ENCODE measurements around the gene APOA5. TPM values are rescaled to one million over a fixed set of nuclear protein-coding genes. Genes with fewer than 3 reads are reported as not detected.

Gene APOA5
- polyA plus RNA-seq, 1 donor from 2014 or later = not detected

- no peak overlapping the region for H3K9ac ChIP-seq (ENCODE audit: low read length)
- H3K9me2 ChIP-seq (ENCODE audit: insufficient read depth, low read length) = no peaks in the 10 kb centered on the region
- H3K4me3 ChIP-seq (ENCODE audit: low read length) = no peak overlapping the region
- no peaks in the 10 kb centered on the region for H3K79me2 ChIP-seq (replicated peaks; ENCODE audit: insufficient read depth, low read length)
- no peaks in the 10 kb centered on the region for H3F3A ChIP-seq (ENCODE audit: insufficient read depth, low read length, poor library complexity, severe bottlenecking)
- H3K9me3 ChIP-seq (ENCODE audit: low read length) = no peaks in the 10 kb centered on the region
- H3K4me2 ChIP-seq (ENCODE audit: low read length) = no peak overlapping the region
- H2AFZ ChIP-seq (ENCODE audit: low read depth, low read length) = no peak overlapping the region
- no peaks in the 10 kb centered on the region for H3K27me3 ChIP-seq (ENCODE audit: insufficient read depth, low read depth, low read length)
- H4K20me1 ChIP-seq (ENCODE audit: insufficient read depth) = no peaks in the 10 kb centered on the region
- TF ChIP-seq TAF1 (IDR thresholded peaks at IDR 0.05; ENCODE audit: low read depth) (no peak), EP300 (conservative IDR thresholded peaks at IDR 0.05; ENCODE audit: poor library complexity, severe bottlenecking) (no peak), POLR2AphosphoS5 (IDR thresholded peaks at IDR 0.05) (no peak), RAD21 (conservative IDR thresholded peaks at IDR 0.05) (no peak), MXI1 (conservative IDR thresholded peaks at IDR 0.05; ENCODE audit: poor library complexity, severe bottlenecking) (no peak), EZH2 (IDR thresholded peaks at IDR 0.05; ENCODE audit: borderline replicate concordance, insufficient read depth, low read length, poor library complexity, severe bottlenecking) (no peak), CTCF (IDR thresholded peaks at IDR 0.05; ENCODE audit: poor library complexity, severe bottlenecking) (no peak), SMC3 (conservative IDR thresholded peaks at IDR 0.05; ENCODE audit: poor library complexity) (no peak)
- TF ChIP-seq, protein P1, sequence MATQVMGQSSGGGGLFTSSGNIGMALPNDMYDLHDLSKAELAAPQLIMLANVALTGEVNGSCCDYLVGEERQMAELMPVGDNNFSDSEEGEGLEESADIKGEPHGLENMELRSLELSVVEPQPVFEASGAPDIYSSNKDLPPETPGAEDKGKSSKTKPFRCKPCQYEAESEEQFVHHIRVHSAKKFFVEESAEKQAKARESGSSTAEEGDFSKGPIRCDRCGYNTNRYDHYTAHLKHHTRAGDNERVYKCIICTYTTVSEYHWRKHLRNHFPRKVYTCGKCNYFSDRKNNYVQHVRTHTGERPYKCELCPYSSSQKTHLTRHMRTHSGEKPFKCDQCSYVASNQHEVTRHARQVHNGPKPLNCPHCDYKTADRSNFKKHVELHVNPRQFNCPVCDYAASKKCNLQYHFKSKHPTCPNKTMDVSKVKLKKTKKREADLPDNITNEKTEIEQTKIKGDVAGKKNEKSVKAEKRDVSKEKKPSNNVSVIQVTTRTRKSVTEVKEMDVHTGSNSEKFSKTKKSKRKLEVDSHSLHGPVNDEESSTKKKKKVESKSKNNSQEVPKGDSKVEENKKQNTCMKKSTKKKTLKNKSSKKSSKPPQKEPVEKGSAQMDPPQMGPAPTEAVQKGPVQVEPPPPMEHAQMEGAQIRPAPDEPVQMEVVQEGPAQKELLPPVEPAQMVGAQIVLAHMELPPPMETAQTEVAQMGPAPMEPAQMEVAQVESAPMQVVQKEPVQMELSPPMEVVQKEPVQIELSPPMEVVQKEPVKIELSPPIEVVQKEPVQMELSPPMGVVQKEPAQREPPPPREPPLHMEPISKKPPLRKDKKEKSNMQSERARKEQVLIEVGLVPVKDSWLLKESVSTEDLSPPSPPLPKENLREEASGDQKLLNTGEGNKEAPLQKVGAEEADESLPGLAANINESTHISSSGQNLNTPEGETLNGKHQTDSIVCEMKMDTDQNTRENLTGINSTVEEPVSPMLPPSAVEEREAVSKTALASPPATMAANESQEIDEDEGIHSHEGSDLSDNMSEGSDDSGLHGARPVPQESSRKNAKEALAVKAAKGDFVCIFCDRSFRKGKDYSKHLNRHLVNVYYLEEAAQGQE (IDR thresholded peaks at IDR 0.05; ENCODE audit: borderline replicate concordance) = no peak
- no peaks in the 10 kb centered on the region for H3K36me3 ChIP-seq (ENCODE audit: insufficient read depth, low read length)
- H3K27ac ChIP-seq (ENCODE audit: low read length) = no peak overlapping the region
Observed at GRCh38 chr11:116819049-116819448, 27.4 kb upstream of the APOA5 start.

DNA sequence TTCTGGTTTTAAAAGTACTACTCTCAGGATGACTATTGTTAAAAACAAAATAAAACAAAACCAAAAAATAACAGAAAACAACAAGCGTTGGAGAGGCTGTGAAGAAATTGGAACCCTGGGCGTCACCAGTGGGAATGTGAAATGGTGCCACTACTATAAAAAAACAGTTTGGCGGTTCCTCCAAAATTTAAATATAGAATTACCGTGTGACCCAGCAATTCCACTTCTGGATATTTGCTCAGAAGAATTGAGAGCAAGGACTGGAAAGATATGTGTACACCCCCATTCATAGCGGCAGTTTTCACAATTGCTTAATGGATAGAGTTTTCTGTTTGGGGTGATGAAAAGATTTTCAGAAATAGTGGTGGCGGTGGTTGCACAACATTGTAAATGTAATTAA lies 22.8 kb upstream of the APOA5 start:
- Histone ChIP-seq H3K9me3 (ENCODE audit: low read length) (no peaks in the 10 kb centered on the region), H3K27me3 (ENCODE audit: insufficient read depth, low read depth, low read length) (no peaks in the 10 kb centered on the region), H4K20me1 (ENCODE audit: insufficient read depth) (no peaks in the 10 kb centered on the region), H3K79me2 (replicated peaks; ENCODE audit: insufficient read depth, low read length) (no peaks in the 10 kb centered on the region), H3K9ac (ENCODE audit: low read length) (no peak overlapping the region), H3K4me2 (ENCODE audit: low read length) (no peak overlapping the region), H3K27ac (ENCODE audit: low read length) (no peak overlapping the region), H3K36me3 (ENCODE audit: insufficient read depth, low read length) (no peaks in the 10 kb centered on the region), H3K4me3 (ENCODE audit: low read length) (no peak overlapping the region), H3K9me2 (ENCODE audit: insufficient read depth, low read length) (no peaks in the 10 kb centered on the region), H2AFZ (ENCODE audit: low read depth, low read length) (no peak overlapping the region), H3F3A (ENCODE audit: insufficient read depth, low read length, poor library complexity, severe bottlenecking) (no peaks in the 10 kb centered on the region)
- TF ChIP-seq RAD21 (conservative IDR thresholded peaks at IDR 0.05) = no peak
- TF ChIP-seq POLR2AphosphoS5 (IDR thresholded peaks at IDR 0.05) = no peak
